Adipose tissue (tissue), 3 donors: ENCODE data around the gene DAAM2. TPM values are rescaled to one million over a fixed set of nuclear protein-coding genes. Genes with fewer than 3 reads are reported as not detected.
A peak's percentile ranks its signal among the peaks of the same experiment; 100 is the strongest.

Experiments
- H3K27ac ChIP-seq: one replicate; pipeline ENCODE4 v1.5.1; 2013; ENCODE audit warnings: low read depth, low read length
- WGBS, 3 donors: extraction: QIAGEN DNeasy Blood & Tissue Kit; methylation state at CpG; one replicate each; pipeline ENCODE4 v1.1.7; 2013; 5-methylcytosine and 5-hydroxymethylcytosine counted together
- polyA plus RNA-seq, 3 donors: library from polyadenylated mRNA; stranded (reverse); fragments of 200-250 nt; gene quantifications; one replicate each; pipeline ENCODE4 v1.2.3, GENCODE V29; 2013
- donor health status: healthy with polysubstance abuse.
- donor health status: Bipolar disorder and iron deficiency.
- donor health status: healthy.

Gene DAAM2
- polyA plus RNA-seq, 3 donors = 6.4 to 51.6 (median 16.7) TPM

DNA sequence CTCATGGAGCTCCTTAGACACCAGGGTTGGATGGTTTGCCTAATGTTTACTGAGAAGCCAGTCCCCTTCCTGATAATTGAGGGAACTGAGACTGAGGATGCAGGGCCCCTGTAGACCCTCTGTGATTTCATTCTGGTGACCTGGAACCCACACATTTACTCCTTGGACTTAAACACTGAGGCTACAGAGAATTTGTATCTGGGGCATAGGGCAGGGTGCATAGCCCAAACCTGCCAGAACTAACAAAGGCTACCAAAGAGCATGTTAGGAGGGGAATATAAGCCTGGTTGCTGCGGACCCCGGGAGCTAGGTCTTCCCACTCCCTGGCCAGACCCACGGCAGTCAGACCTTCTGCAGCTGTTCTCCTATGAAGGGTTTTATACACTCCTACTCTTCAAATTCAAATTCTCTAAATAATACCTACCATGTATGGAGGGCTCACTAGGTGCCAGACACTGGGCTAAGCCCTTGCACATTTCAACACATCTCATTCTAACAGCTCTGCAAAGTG, 19.7 kb downstream of the DAAM2 start:
- WGBS, 3 donors = 49 to 90% (median 88%) methylated on average over 3 of the region's 3 CpGs
- no peak overlapping the region for H3K27ac ChIP-seq

DNA sequence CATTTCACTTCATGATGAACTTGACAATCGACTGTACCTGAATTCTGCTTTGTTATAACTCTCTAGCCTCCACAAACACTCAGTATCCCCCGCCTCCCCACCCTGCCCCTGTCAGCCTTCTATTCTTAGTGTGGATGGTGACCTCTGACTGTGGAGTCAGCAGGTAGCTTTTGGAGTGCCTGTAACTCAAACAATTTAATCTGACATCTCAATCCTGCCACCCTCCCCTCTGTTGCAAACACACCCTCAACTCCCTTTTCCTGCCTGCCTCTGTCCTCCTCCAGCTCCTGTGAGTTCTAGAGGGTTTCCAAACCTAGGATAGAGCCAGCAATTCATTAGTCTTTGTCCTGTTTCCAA, 20.3 kb downstream of the DAAM2 start:
- no peak overlapping the region for H3K27ac ChIP-seq
- 71 to 79% (median 77%) methylated on average over 2 of the region's 2 CpGs for WGBS, 3 donors

DNA sequence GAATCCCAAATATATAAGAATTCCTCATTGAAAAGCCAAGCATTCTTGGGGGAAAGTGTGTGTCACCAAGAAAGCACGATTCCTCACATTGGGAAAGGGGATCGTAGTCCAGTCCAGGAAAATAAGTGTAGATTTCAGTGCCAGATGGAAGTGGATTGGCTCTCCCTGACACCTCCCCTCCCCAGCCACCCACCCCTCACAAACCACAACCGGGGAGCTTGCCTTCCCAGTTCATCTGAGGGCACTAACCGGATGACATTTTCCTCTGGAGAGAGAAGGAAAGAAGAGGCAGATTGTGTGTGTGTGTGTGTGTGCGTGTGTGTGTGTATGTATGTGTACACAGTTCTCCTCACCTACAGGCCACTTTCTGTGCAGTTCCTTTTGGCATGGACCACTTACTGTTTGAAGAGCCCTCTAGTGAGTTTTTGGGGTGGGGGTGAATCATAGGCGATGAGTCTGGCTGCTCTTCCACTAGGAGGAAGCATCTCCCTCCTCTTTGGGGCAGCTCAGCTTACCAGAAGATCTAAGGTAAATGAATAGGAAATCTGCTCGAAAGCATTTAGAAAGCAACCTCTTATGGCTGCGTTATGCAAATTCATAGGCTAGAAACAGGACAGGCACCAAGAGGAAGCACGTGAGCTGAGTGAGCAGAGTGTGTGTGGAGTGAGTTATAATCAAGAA, 20.8 kb downstream of the DAAM2 start:
- WGBS, 3 donors = 18 to 59% (median 20%) methylated on average over 9 of the region's 9 CpGs
- H3K27ac ChIP-seq = no peak overlapping the region

DNA sequence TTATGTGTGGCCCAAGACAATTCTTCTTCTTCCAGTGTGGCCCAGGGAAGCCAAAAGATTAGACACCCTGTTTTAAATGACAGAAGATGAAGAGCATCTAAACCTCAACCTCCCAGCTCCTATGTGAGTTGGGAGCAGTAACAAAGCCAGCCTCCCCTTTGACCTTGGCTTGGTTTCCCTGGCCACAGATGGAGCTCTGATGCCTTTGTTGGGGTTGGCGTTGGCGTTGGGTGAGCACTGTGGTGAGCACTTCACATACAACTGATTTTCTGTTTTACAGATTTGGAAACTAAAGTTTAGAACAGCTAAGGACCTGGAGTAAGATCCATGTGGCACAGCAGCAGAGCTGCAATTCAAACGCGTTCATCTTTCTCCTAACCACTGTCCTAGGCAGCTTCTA, 22.1 kb downstream of the DAAM2 start:
- 92 to 96% (median 96%) methylated on average over 4 of the region's 4 CpGs for whole genome bisulfite sequencing, 3 donors
- H3K27ac ChIP-seq = no peak overlapping the region

DNA sequence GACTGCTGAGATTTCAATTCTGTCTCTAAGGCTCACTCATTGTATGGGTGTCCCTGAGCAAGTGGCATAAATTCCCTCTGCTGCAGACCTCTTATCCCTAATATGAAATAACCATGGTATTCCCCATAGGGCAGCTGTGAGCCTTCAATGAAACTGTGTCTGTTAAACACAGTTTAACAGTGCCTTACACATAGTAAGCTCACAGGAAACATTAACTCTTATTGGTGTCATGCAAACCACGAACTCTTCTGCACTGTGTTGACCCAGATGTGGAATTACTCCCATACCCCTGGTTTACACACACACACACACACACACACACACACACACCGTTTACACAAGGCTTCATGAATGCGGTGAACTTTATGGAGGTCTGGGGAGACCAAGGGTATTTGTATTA, 23.2 kb downstream of the DAAM2 start:
- H3K27ac ChIP-seq = no peak overlapping the region
- 62 to 78% (median 74%) methylated on average over 3 of the region's 3 CpGs for WGBS, 3 donors

DNA sequence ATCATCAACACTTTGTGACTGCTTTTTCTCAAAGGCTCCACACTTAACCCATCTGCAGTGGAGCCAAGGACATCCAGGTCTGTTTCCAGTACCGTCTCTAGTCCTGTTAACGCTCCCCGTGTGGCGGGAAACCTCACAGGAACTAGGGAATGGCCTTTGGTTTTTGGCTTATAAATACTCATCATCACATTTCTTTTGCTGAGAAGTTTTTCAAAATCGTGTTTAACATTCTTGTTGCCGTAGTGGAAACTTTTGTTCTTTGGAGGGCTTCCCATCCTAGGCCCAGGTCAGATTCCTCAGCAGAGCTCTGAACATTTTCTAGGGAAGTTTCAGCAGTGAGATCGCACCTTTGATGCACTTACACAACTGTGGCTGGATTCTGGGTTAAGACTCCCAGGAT, 24.6 kb downstream of the DAAM2 start:
- no peak overlapping the region for H3K27ac ChIP-seq
- WGBS, 3 donors = 65 to 74% (median 73%) methylated on average over 7 of the region's 7 CpGs

DNA sequence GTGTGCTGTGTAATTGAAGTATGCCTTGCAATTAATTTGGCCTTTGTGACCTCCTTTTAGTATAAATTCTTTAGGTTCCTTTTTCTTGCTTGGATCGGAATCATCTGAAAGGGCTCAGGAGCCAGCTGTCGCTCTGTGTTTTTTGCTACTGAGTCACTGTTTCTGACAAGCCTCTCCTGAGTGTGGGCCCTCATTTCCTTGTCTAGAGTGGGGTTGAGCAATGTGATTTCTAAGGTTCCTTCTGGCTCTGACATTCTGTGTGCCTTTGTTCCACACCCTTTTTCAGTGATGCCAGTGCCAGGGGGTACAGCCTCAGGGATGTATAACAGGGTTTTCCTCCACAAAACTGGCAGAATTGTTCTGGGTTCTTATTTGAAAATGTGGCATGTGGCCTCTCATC, 26.5 kb downstream of the DAAM2 start:
- 55 to 89% (median 56%) methylated on average over 2 of the region's 2 CpGs for WGBS, 3 donors
- no peak overlapping the region for H3K27ac ChIP-seq

DNA sequence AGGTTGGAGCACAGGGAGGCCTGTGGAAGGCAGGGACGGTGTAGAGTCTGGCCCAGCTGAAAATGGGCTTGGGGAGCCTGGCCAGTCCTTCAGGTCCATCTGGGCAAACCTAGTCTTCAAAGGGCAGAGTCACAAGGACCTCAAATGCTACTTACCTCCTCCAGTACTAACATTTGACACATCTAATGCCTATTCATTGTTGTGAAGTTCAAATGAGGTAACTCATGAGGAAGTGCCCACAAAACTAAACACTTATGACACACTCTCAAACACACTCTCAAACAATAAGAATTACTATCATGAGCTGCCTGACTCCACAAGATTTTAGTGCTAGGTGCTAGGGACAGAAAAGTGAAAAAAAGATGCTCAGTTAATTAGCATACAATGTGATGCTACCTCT, 27.1 kb downstream of the DAAM2 start:
- no peak overlapping the region for H3K27ac ChIP-seq
- WGBS, 3 donors = 80 to 87% (median 83%) methylated on average over 1 of the region's 1 CpG

DNA sequence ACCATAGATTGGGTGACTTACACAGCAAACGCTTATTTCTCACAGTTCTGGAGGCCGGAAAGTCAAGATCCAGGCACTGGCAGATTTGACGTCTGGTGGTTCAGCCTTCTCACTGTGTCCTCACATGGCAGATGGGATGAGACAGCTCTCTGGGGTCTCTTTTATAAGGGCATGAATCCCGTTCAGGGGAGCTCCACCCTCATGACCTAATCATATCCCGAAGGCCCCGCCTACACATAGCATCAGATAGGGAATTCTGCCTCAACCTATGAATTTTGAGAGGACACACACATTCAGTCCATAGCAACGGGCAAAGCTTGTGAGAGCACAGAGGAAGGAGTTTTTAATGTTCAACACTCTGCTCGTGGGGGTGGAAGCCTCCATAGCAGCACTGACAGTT, 27.5 kb downstream of the DAAM2 start:
- H3K27ac ChIP-seq = no peak overlapping the region
- 52 to 74% (median 69%) methylated on average over 8 of the region's 8 CpGs for WGBS, 3 donors

DNA sequence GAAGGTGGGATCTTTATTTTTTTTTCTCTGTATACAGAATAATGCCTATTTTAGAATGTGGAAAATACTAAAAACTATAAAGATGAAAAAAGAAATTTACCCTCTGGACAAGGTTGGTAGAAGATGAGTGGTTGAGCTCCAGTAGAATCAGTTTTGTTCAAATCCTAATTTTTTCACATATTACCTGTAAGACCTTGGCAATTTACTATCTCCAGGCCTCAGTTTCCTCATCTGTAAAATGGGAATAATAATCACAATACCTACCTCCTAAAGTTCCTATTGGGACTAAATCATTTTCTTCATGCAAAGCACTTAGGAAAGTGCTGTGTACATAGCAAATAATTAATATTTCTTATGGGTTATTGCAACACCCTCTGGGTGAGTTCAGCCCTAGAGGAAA, 28.4 kb downstream of the DAAM2 start:
- no peak overlapping the region for H3K27ac ChIP-seq

DNA sequence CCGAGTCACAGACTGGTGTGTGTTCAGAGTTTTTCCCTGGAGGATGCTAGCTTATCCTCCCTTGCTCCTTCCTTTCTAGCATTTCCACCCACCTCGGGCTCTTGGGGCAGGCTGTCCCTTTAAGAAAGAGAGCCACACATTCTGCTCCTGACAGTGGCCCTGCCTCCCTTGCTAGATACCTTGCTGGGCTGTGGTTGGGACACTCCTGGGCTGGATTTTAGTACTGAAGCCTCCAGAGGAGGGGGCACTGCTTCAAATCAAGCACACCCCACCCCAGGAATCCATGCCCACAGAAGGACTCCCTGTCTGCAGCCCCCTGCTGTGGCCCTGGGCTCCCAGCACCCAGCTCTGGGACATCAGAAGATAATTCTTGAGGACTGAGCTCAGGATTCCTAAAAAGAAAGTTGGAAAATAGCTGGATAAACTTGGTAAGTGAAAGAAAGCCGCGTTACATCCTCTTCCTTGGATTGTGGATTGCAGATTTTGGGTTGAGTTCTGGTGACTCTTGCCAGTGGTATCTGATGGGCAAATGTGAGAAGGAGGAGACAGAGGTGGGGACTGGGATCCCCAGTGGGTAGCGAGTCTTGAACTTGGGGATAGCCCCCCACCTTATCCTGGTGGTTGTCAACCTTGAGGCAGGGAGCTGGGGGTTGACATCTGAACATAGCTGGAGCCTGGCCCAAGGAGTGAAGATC, 29.0 kb downstream of the DAAM2 start:
- no peak overlapping the region for H3K27ac ChIP-seq
- 40 to 80% (median 51%) methylated on average over 5 of the region's 5 CpGs for WGBS, 3 donors

DNA sequence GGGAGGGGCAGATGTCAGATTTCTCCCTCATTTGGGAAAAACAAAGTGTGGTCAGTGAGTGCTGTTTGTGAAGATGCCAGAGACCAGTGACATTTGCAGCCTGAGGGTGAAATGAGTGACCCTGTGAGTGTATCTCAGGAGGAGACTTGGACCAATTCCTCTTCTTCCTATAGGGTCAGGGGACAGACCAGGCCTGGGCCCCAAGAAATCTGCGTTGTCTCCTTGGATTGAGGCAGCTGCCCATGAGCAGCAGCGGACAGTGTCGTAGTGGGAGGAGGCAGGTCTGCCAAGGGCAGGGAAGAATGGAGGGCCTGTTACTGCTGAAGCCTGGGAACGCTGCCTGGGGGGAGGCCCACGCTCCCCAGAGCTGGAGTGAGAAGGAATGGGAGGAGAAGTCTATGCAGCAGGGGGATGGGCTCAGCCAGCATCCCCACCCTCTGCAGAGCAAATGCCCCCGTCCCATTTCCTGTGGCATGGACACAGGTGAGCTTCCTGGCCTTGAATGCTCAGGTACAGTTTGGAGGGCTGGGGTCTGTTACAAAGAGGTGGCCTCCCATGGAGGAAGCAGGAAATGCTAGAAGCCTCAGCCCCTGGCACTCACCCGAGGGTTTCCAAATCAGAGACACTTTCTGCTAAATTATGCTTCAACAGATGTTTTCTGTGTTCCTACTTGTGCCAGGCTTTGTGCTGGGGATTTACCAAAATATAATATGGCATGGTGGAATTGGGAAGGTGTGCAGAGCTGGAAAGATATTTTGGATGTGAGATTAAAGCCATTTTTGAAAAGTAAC, 29.8 kb downstream of the DAAM2 start:
- WGBS, 3 donors = 52 to 71% (median 53%) methylated on average over 7 of the region's 7 CpGs
- H3K27ac ChIP-seq = peak overlapping the region; percentile 61

DNA sequence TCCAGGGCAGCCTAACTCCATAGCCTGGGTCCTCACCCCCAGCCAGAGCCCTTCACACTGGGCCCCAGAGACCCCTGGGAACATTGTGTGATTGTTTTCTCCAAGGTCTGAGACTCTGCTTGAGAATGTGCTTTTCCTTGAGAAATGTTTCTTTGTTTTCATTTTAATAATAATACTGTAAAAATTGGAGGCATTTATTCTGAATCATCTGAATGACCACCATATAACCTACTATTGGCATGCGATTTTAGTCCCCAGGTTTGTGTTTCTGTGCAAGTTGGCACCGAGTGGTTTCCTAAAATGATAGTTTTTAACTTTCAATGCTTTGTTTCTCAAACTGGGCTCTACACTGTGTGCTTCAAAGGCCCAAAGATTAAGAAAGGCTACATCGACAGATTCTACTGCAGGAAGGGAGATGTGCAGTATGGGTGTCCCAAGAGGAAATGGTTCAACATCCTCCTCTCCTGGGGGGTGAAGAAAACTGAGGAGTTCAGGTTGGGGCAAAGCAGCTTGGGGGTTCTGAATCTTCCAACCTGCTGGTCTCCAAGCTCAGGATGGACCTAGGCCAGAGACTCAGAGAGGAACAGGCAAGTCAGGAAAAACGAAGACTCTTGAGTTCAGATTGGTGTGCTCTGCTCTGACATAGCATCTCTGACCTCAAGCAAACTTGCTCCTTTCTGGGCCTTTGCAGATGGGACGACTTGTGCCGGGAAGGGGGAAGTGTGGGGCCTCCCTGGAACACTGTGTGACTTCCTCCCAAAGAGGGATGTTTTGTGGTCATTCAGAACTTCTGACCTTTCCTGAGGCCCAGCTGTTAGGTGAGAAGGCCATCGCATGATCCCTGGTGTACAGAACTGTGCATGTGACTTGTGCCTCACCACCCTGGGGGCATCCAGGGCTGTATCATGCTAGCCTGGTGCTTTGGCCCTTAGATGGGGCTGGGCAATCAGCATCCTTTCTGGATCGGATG, 31.0 kb downstream of the DAAM2 start:
- 32 to 76% (median 44%) methylated on average over 8 of the region's 8 CpGs for WGBS, 3 donors
- H3K27ac ChIP-seq = peak overlapping the region; percentile 38

DNA sequence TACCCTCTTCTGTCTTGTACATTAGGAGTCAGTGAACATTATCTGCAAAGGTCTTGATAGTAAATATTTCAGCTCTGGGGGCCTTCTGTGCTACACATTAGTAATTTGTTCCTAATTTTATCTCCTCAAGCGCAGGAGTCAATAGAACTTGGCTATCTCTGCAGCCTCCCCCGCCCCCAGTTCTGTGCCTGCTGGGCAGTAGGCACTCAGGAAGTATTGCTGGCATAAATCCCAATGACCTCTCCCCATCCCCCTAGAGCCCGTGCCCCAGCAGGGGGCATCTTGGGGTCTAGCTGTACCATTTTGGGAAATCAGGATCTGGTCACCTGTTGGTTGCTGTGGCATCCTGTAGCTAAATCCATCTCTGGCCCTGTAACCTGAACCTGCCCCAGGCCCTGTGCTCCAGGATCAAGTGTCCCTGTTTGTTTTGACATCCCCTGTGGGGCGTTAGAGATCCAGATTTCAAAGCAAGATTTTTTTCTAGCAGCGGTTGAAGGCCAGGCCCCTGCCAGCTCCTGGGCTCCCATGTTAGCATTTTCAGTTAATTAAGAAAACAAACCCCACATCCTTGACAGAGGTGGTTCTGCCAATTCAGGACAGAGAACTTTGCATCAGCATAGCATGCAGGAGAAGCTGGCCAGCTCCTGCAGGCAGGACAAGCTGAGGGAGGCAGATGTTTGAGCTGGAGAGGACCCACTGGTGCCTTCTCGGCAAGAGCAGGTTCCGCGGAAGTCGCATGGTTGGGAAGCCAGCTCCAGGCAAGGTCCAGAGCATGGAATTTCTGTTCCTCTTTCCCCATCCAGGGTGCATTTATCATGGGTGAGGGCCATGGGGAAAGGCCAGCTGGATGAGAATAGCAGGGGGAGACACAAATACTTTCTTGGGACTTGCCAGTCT, 32.1 kb downstream of the DAAM2 start:
- no peak overlapping the region for H3K27ac ChIP-seq
- WGBS, 3 donors = 68 to 76% (median 73%) methylated on average over 9 of the region's 9 CpGs

DNA sequence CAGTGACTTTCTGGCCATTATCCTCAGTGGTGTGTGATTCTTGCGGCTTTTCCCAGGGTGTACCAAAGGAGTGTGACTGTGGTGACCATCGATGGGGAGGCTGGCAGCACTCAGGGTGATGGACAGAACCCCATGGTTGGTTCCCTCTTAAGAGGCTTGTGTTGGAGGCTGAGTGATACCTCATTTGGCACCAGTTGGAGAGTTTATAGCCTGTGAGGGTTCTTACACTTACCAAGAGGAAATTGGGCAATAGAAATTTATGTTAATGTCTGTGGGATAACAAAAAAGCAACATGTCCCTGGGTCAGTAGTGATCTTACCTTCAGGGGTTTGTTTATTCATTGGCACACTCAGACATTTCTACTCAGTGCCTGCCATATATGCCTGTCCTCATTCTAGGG, 37.2 kb downstream of the DAAM2 start:
- 86 to 92% (median 88%) methylated on average over 2 of the region's 2 CpGs for WGBS, 3 donors
- H3K27ac ChIP-seq = no peak overlapping the region

DNA sequence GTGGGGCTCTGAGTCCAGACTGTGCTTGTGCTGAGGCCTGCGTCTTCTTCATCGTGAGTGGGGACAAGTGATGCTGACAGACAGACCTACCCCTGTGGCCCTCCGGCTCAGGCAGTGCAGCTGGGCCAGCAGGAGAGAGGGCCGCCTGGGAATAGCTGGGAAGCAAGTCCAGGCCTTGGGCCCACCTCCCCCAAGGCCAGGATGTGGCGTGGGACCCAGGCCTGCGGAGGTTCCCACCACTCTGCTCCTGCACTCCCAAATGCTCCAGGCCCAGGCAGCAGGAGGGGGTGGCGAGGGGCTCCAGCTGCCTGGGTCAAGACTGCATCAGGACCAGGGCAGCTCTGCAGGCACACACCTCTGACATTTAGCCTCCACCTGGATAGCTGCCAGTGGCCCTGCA, 38.3 kb downstream of the DAAM2 start:
- no peak overlapping the region for H3K27ac ChIP-seq
- WGBS, 3 donors = 73 to 93% (median 81%) methylated on average over 7 of the region's 7 CpGs

DNA sequence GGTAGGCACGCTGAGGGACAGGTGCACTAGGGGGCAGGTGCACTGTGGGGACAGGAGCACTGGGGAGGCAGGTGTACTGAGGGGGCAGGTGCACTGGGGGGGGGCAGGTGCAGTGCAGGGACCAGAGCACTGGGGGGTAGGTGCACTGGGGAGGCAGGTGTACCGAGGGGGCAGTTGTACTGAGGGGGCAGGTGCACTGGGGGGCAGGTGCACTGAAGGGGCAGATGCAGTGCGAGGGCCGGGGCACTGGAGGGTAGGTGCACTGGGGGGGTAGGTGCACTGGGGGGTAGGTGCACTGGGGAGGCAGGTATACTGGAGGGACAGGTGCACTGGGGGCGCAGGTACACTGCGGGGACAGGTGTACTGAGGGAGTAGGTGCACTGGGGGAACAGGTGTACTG, 39.5 kb downstream of the DAAM2 start:
- H3K27ac ChIP-seq = no peak overlapping the region
- WGBS, 3 donors = 81 to 91% (median 86%) methylated on average over 6 of the region's 6 CpGs
